ENCODE results near the gene SDK2. TPM values are rescaled to one million over a fixed set of nuclear protein-coding genes. Genes with fewer than 3 reads are reported as not detected.

Gene SDK2
- total RNA-seq, 1 donor from 2014 or later, result 31.2 TPM

- H3K27ac Mint-ChIP-seq (ENCODE audit: unreplicated experiment), result peak overlapping the region; percentile 9
- peaks cover 81% of the 10 kb centered on the region for H3K4me1 Mint-ChIP-seq
- peak overlapping the region; percentile 45 for H3K4me3 Mint-ChIP-seq
- H3K27me3 Mint-ChIP-seq (ENCODE audit: low read depth), result no peaks in the 10 kb centered on the region
- H3K36me3 Mint-ChIP-seq (ENCODE audit: low read depth), result no peaks in the 10 kb centered on the region
- TF ChIP-seq CTCF (conservative IDR thresholded peaks at IDR 0.05), result no peak
- H3K9me3 Mint-ChIP-seq, result no peaks in the 10 kb centered on the region
- DNase-seq (ENCODE audit: low read depth, low spot score), result no peak
These were observed 108.5 kb downstream of the SDK2 start for GRCh38 chr17:73535746-73536145.

GRCh38 chr17:73534209-73534909 is 109.9 kb downstream of the SDK2 start:
- Mint-ChIP-seq H3K36me3 (ENCODE audit: low read depth) (no peaks in the 10 kb centered on the region), H3K4me3 (peak overlapping the region; percentile 44), H3K4me1 (peaks cover 78% of the 10 kb centered on the region), H3K27me3 (ENCODE audit: low read depth) (no peaks in the 10 kb centered on the region), H3K27ac (ENCODE audit: unreplicated experiment) (peak overlapping the region; percentile 68), H3K9me3 (no peaks in the 10 kb centered on the region)
- DNase-seq (ENCODE audit: low read depth, low spot score), result no peak
- TF ChIP-seq CTCF (conservative IDR thresholded peaks at IDR 0.05), result no peak

- Mint-ChIP-seq H3K27ac (ENCODE audit: unreplicated experiment) (peak overlapping the region; percentile 68), H3K4me1 (peaks cover 75% of the 10 kb centered on the region), H3K36me3 (ENCODE audit: low read depth) (no peaks in the 10 kb centered on the region), H3K27me3 (ENCODE audit: low read depth) (no peaks in the 10 kb centered on the region), H3K4me3 (peak overlapping the region; percentile 44), H3K9me3 (no peaks in the 10 kb centered on the region)
- no peak for DNase-seq (ENCODE audit: low read depth, low spot score)
- no peak for TF ChIP-seq CTCF (conservative IDR thresholded peaks at IDR 0.05)
These were observed 110.5 kb downstream of the SDK2 start for GRCh38 chr17:73533781-73534180.

- DNase-seq (ENCODE audit: low read depth, low spot score), result no peak
- H3K36me3 Mint-ChIP-seq (ENCODE audit: low read depth), result no peaks in the 10 kb centered on the region
- peaks cover 73% of the 10 kb centered on the region for H3K4me1 Mint-ChIP-seq
- H3K27me3 Mint-ChIP-seq (ENCODE audit: low read depth), result no peaks in the 10 kb centered on the region
- no peak for TF ChIP-seq CTCF (conservative IDR thresholded peaks at IDR 0.05)
- peak overlapping the region; percentile 17 for H3K4me3 Mint-ChIP-seq
- no peaks in the 10 kb centered on the region for H3K9me3 Mint-ChIP-seq
- H3K27ac Mint-ChIP-seq (ENCODE audit: unreplicated experiment), result no peak overlapping the region
These were observed 111.1 kb downstream of the SDK2 start for GRCh38 chr17:73533127-73533526.

GRCh38 chr17:73532421-73532901 is 111.8 kb downstream of the SDK2 start:
- no peaks in the 10 kb centered on the region for H3K9me3 Mint-ChIP-seq
- no peak for DNase-seq (ENCODE audit: low read depth, low spot score)
- no peak for TF ChIP-seq CTCF (conservative IDR thresholded peaks at IDR 0.05)
- H3K27me3 Mint-ChIP-seq (ENCODE audit: low read depth), result no peaks in the 10 kb centered on the region
- H3K36me3 Mint-ChIP-seq (ENCODE audit: low read depth), result no peaks in the 10 kb centered on the region
- H3K27ac Mint-ChIP-seq (ENCODE audit: unreplicated experiment), result no peak overlapping the region
- peak overlapping the region; percentile 17 for H3K4me3 Mint-ChIP-seq
- peaks cover 68% of the 10 kb centered on the region for H3K4me1 Mint-ChIP-seq
